Dermis blood vessel endothelial cell (primary cell): ENCODE results near the gene MYOZ3. TPM values are rescaled to one million over a fixed set of nuclear protein-coding genes. Genes with fewer than 3 reads are reported as not detected.

Experiments used
- DNase-seq: peaks from one replicate; pipeline ENCODE4 v3.0.0; 2010
- total RNA-seq: library from RNA; depleted of rRNA; stranded (reverse); fragments of >200 nt; gene quantifications from 2 replicates; pipeline ENCODE4 v1.2.3, GENCODE V29; 2014

MYOZ3 gene
- total RNA-seq, 1 donor from 2014 or later = 0.17 TPM

DNA sequence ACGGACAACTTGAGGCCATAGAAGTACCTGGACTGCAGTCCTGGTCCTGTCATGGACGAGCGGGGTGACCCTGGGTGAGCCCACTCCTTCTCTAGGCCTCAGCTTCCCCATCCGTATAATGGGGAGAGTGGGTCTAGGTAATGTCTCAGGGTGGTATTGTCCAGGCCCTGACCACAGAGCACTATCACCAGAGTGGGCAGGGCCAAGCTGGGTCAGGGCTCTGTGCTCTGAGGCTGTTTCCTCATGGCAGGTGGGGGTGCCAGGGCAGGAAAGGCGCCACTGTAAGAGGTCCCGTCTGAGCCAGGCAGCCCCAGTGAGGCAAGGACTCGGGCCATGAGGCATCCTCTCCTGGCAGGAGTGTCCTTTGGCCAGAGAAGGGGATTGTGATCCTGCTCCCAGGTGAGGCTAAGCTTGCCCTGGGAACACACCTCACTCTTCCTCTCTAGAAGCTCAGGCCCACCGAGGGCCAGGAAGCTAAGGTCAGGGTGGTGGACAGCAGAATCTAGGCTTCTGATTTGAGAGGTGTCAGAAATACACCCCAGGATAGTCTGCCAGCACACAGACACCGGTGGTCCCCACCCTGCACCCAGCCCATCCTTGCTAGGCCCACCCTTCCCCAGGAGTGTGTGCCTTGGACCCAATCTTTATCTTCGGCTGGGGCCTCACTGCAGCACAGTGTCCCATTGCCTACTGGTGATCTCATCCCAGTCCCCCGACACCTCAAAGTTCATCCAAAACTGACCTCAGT is 1.5 kb upstream of the MYOZ3 start:
- no peak for DNase-seq

GRCh38 chr5:150660108-150660831 is 781 bp upstream of the MYOZ3 start:
- DNase-seq = no peak

DNA sequence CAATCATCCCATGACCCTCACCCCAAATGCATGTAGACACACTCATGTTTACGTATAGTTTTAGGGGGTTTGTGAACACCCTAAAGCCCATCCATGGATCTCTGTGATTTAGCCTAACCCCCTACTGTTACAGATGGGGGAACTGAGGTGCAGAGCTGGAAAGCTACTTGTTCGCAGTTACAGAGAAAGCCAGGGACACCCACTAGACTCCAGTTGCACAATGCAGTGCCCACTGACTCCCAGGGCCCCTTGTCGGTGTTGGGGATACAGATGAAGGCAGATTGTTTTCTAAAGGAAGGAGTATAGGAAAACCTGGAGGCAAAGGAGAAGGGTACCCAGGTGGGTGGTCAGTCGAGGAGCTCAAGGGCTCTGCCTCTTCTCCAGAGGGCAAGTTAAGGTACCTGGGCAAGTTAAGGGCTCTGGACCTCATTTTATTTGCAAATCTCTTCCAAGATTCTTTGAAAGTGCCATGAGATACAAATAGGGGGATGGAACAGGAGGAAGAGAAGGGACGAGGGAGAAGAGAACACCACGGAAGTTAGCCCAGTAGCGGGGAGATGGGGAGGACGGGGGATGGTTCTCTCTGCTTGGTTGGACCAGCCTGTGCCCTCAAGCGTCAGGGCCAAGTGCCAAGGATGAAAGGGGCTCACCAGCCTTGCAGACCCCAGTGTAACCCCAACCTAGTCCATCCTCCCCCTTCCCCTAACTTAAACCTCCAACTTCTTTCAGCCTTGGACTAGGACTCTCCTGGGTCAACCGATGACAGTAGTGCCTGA is 958 bp downstream of the MYOZ3 start:
- DNase-seq = no peak

GRCh38 chr5:150662731-150663516 is 1.9 kb downstream of the MYOZ3 start:
- no peak for DNase-seq

DNA sequence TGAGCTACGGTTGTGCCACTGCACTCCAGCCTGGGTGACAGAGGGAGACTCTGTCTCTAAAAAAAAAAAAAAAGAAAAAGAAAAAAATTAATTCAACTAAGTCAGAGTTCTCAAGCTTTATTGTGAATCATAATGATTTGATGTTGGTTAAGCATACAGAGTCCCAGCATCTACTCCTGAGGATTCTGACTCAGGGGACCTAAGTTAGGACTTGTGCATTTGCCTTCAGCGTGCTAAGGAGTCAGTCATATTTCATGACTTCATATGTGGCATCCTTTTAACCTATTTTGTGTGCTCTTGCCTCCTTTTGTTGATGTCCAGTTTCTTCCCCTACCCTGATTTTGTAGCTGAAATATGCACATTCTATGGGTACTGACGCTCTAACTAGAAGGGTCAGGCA is 2.9 kb downstream of the MYOZ3 start:
- DNase-seq = no peak

- DNase-seq = no peak
These were observed 4.0 kb downstream of the MYOZ3 start for GRCh38 chr5:150665044-150665443.

- no peak for DNase-seq
These were observed 9.4 kb downstream of the MYOZ3 start for GRCh38 chr5:150670275-150670947.

DNA sequence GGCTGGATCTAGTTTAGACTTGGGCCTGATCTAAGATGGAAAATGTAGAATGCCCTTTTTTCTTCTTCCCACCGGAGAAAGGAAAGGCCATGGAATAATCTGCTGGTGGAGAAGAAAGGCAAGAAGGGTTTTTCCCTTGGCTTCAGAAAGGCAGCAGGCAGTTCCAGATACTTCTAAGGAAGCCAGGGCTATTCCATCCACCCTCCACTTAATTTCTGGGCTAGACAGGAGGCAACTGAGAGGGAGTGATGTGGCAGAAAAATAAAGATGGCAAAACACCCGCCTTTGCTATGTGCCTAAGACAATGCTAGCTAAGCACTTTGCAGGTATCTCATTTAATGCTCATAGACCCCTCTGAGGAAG is 9.9 kb downstream of the MYOZ3 start:
- no peak for DNase-seq

GRCh38 chr5:150671509-150672236 is 10.6 kb downstream of the MYOZ3 start:
- DNase-seq = no peak

DNA sequence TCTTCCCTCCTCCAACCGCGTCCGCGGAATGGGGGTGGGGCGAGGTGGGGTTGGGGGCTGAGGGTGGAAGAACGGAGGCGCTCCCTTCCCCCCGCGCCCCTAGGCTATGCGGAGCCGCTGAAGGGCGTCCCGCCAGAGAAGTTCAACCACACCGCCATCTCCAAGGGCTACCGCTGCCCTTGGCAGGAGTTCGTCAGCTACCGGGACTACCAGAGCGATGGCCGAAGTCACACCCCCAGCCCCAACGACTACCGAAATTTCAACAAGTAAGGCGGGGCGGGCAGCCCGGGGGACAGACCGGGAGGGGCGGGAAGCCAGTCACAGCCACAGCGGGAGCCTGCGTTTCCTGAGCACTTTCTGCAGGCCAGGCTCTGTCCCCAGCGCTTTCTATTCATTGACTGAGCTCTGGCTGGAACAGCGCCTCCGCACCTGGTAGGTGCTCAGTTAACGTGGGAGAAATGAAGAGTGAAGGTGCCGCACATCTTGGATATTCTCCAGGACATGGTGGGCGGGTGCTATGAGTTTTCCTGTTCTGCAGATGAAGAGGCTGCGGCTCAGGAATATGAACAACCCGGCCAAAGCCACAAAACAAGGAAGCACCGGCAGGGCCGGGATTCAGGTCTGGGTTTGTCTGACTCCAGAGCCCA is 11.3 kb downstream of the MYOZ3 start:
- DNase-seq = peak; percentile 49

GRCh38 chr5:150672884-150673275 is 11.8 kb downstream of the MYOZ3 start:
- DNase-seq = no peak

GRCh38 chr5:150674341-150674821 is 13.3 kb downstream of the MYOZ3 start:
- DNase-seq = no peak

DNA sequence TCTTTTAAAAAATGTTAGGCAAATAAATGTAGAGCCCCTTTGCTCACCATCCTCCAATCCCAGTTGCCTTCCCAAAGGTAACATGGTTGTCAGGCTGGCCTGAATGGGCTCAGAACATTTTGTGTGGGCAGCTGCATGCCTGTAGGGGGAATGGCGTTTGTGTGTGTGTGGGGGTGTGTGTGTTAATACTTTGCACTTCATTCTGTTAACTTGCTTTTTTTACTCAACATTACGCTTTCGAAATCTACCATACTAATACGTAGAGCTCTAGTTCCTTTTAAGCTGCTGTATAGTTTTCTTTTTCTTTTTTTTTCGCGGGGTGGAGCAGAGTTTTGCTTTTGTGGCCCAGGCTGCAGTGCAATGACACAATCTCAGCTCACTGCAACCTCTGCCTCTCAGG is 14.0 kb downstream of the MYOZ3 start:
- DNase-seq = no peak

DNA sequence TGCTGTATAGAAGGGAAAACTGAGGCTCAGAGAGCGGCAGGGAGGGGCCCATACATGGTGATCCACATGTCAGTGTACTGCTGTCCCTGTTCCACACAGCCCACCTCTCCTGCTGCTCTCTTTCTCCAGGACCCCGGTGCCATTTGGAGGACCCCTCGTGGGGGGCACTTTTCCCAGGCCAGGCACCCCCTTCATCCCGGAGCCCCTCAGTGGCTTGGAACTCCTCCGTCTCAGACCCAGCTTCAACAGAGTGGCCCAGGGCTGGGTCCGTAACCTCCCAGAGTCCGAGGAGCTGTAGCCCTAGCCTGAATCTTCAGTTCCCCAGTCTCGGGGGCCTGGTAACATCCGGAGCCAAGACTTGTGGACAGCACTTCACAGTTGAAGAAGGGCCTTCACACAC is 15.5 kb downstream of the MYOZ3 start:
- no peak for DNase-seq

GRCh38 chr5:150689120-150689519 is 28.1 kb downstream of the MYOZ3 start:
- DNase-seq = no peak

DNA sequence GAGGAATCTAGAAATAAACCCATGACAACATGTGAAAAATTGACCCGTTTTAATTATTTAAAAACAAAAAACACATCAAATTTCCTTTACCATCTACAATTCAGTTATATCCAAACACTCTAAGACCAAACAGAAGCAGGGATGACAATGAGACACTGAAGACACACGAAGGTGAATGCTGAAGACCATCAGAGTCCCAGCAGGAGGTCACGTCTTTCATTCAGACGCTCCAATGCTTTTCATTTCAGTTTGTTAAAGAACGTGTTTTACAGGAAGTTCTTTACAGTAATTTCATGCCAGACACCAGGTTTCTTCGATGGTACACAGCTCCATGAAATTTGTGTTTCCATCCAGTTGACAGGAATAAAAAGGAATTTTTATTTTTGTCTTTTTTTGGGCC is 29.7 kb downstream of the MYOZ3 start:
- no peak for DNase-seq

GRCh38 chr5:150692276-150692675 is 31.2 kb downstream of the MYOZ3 start:
- DNase-seq = no peak

- DNase-seq = no peak
These were observed 33.6 kb downstream of the MYOZ3 start for GRCh38 chr5:150694612-150695011.

- DNase-seq = no peak
These were observed 39.2 kb downstream of the MYOZ3 start for GRCh38 chr5:150700246-150700593.

- DNase-seq = peak; percentile 93
These were observed 39.7 kb downstream of the MYOZ3 start, which contains the start of gene RBM22 for GRCh38 chr5:150700594-150701377. TSS of gene RBM22 (minus strand) at chr5:150701062. CDS start at chr5:150700985, 77 bp downstream.
